ENCODE results near the gene FCSK. TPM values are rescaled to one million over a fixed set of nuclear protein-coding genes. Genes with fewer than 3 reads are reported as not detected.

The FCSK gene
- total and polyA plus RNA-seq, 2 of the 13 experiments (the other 11 are each of a cell fraction or from before 2014, with no cell fraction given) = 9.1 to 19.2 TPM

- TF ChIP-seq, protein P1, sequence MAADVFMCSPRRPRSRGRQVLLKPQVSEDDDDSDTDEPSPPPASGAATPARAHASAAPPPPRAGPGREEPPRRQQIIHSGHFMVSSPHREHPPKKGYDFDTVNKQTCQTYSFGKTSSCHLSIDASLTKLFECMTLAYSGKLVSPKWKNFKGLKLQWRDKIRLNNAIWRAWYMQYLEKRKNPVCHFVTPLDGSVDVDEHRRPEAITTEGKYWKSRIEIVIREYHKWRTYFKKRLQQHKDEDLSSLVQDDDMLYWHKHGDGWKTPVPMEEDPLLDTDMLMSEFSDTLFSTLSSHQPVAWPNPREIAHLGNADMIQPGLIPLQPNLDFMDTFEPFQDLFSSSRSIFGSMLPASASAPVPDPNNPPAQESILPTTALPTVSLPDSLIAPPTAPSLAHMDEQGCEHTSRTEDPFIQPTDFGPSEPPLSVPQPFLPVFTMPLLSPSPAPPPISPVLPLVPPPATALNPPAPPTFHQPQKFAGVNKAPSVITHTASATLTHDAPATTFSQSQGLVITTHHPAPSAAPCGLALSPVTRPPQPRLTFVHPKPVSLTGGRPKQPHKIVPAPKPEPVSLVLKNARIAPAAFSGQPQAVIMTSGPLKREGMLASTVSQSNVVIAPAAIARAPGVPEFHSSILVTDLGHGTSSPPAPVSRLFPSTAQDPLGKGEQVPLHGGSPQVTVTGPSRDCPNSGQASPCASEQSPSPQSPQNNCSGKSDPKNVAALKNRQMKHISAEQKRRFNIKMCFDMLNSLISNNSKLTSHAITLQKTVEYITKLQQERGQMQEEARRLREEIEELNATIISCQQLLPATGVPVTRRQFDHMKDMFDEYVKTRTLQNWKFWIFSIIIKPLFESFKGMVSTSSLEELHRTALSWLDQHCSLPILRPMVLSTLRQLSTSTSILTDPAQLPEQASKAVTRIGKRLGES (CRISPR knock-in tag; IDR thresholded peaks at IDR 0.05; ENCODE audit: borderline replicate concordance) = no peak
- TF ChIP-seq ZBTB38 (CRISPR knock-in tag; IDR thresholded peaks at IDR 0.05) = peak; percentile 27; the same call in 1 of the 2 replicates
- TF ChIP-seq MED1 (CRISPR knock-in tag; IDR thresholded peaks at IDR 0.05) = peak; percentile 9; the same call in 1 of the 2 replicates
- no peak for TF ChIP-seq NFYC (CRISPR knock-in tag; IDR thresholded peaks at IDR 0.05)
- no peak for TF ChIP-seq TGIF2 (CRISPR knock-in tag; IDR thresholded peaks at IDR 0.05)
- no peak for TF ChIP-seq ZNF615 (CRISPR knock-in tag; IDR thresholded peaks at IDR 0.05; ENCODE audit: borderline replicate concordance)
- TF ChIP-seq SMAD1 (CRISPR knock-in tag; IDR thresholded peaks at IDR 0.05; ENCODE audit: borderline replicate concordance, low read depth) = peak; percentile 36; the same call in 1 of the 2 replicates
- no peak for TF ChIP-seq ZNF12 (CRISPR knock-in tag; IDR thresholded peaks at IDR 0.05)
- TF ChIP-seq RNF2 (conservative IDR thresholded peaks at IDR 0.05; ENCODE audit: low read depth) = no peak
- TF ChIP-seq TBL1XR1 (IDR thresholded peaks at IDR 0.05; ENCODE audit: borderline replicate concordance, low read length, partially characterized antibody) = no peak
- no peak for TF ChIP-seq RELA (CRISPR knock-in tag; IDR thresholded peaks at IDR 0.05)
- no peak for TF ChIP-seq ZNF572 (CRISPR knock-in tag; IDR thresholded peaks at IDR 0.05)
- TF ChIP-seq ZNF547 (CRISPR knock-in tag; IDR thresholded peaks at IDR 0.05) = no peak
- TF ChIP-seq, protein P2, sequence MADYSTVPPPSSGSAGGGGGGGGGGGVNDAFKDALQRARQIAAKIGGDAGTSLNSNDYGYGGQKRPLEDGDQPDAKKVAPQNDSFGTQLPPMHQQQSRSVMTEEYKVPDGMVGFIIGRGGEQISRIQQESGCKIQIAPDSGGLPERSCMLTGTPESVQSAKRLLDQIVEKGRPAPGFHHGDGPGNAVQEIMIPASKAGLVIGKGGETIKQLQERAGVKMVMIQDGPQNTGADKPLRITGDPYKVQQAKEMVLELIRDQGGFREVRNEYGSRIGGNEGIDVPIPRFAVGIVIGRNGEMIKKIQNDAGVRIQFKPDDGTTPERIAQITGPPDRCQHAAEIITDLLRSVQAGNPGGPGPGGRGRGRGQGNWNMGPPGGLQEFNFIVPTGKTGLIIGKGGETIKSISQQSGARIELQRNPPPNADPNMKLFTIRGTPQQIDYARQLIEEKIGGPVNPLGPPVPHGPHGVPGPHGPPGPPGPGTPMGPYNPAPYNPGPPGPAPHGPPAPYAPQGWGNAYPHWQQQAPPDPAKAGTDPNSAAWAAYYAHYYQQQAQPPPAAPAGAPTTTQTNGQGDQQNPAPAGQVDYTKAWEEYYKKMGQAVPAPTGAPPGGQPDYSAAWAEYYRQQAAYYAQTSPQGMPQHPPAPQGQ (CRISPR knock-in tag; IDR thresholded peaks at IDR 0.05; ENCODE audit: borderline replicate concordance) = no peak
- no peak for TF ChIP-seq NCOA5 (CRISPR knock-in tag; IDR thresholded peaks at IDR 0.05)
- peak; percentile 62 for TF ChIP-seq THAP11 (CRISPR knock-in tag; IDR thresholded peaks at IDR 0.05)
- no peak for TF ChIP-seq AKAP8 (CRISPR knock-in tag; IDR thresholded peaks at IDR 0.05)
- TF ChIP-seq SOX13 (IDR thresholded peaks at IDR 0.05) = no peak
- peak in 1 of 2 experiments; percentile 58; a peak in 2 of 4 replicates for TF ChIP-seq SOX13 (CRISPR knock-in tag; conservative IDR thresholded peaks at IDR 0.05 in 1 of 2, IDR thresholded peaks at IDR 0.05 in 1 of 2)
- TF ChIP-seq IKZF1 (IDR thresholded peaks at IDR 0.05) = no peak
- TF ChIP-seq SRSF9 (IDR thresholded peaks at IDR 0.05; ENCODE audit: borderline replicate concordance, insufficient read depth, low read depth, low read length, poor library complexity, severe bottlenecking) = no peak
- no peak for TF ChIP-seq ZBTB26 (CRISPR knock-in tag; IDR thresholded peaks at IDR 0.05; ENCODE audit: borderline replicate concordance)
- TF ChIP-seq CC2D1A (CRISPR knock-in tag; IDR thresholded peaks at IDR 0.05) = no peak
- TF ChIP-seq RXRA (CRISPR knock-in tag; IDR thresholded peaks at IDR 0.05) = peak; percentile 69
- TF ChIP-seq SOX6 (IDR thresholded peaks at IDR 0.05) = no peak
- TF ChIP-seq SOX6 (CRISPR knock-in tag; IDR thresholded peaks at IDR 0.05) = peak; percentile 36; the same call in 1 of the 2 replicates
- no peak for TF ChIP-seq DNMT3B (CRISPR knock-in tag; conservative IDR thresholded peaks at IDR 0.05)
- TF ChIP-seq U2AF2 (IDR thresholded peaks at IDR 0.05; ENCODE audit: low read depth, low read length) = no peak
These were observed 17.3 kb upstream of the FCSK start (continued) for GRCh38 chr16:70437017-70437581.

Measured in HepG2 (cell line).